Smooth muscle cell (in vitro differentiated cells): ENCODE data around the gene STAU1. TPM values are rescaled to one million over a fixed set of nuclear protein-coding genes. Genes with fewer than 3 reads are reported as not detected.

Experiments used
- DNase-seq: peaks from one replicate; lab custom pipeline; 2025; ENCODE audit not compliant: unreplicated experiment; lab: John Stamatoyannopoulos, UW
- H2AFZ ChIP-seq: fragments of 200-600 bp; sonication (generic); 2 replicates; pipeline ENCODE4 v1.6.0; 2016; ENCODE audit warnings: antibody characterized with exemption, low read depth, mild to moderate bottlenecking
- H3F3A ChIP-seq: fragments of 200-600 bp; sonication (generic); 2 replicates; pipeline ENCODE4 v1.6.0; 2017; ENCODE audit warnings: antibody characterized with exemption, low read depth
- H3K27ac ChIP-seq: fragments of 200-600 bp; sonication (generic); 2 replicates; pipeline ENCODE4 v1.5.1; 2016; ENCODE audit warnings: low read depth, mild to moderate bottlenecking
- H3K27me3 ChIP-seq: fragments of 200-600 bp; sonication (generic); 2 replicates; pipeline ENCODE4 v1.6.1; 2016; ENCODE audit warnings: low read depth, mild to moderate bottlenecking
- H3K36me3 ChIP-seq: fragments of 200-600 bp; sonication (generic); 2 replicates; pipeline ENCODE4 v1.5.1; 2016; ENCODE audit warnings: low read depth
- H3K4me1 ChIP-seq: fragments of 200-600 bp; sonication (generic); 2 replicates; pipeline ENCODE4 v1.5.1; 2016; ENCODE audit warnings: low read depth
- H3K4me2 ChIP-seq: fragments of 200-600 bp; sonication (generic); 2 replicates; pipeline ENCODE4 v1.6.0; 2016; ENCODE audit warnings: mild to moderate bottlenecking
- H3K4me3 ChIP-seq: fragments of 200-600 bp; sonication (generic); 2 replicates; pipeline ENCODE4 v1.5.1; 2016; ENCODE audit warnings: mild to moderate bottlenecking
- H3K79me2 ChIP-seq: fragments of 200-600 bp; sonication (generic); 2 replicates; pipeline ENCODE4 v1.6.0; 2016; ENCODE audit warnings: low read depth, mild to moderate bottlenecking
- H3K9ac ChIP-seq: fragments of 200-600 bp; sonication (generic); 2 replicates; pipeline ENCODE4 v1.6.0; 2016; ENCODE audit warnings: low read depth
- H3K9me3 ChIP-seq: fragments of 200-600 bp; sonication (generic); replicated peaks from 2 replicates; pipeline ENCODE4 v1.5.1; 2016; ENCODE audit warnings: low read depth
- H4K20me1 ChIP-seq: fragments of 200-600 bp; sonication (generic); 2 replicates; pipeline ENCODE4 v1.6.0; 2016; ENCODE audit warnings: low read depth
- WGBS: methylation state at CpG from one replicate; pipeline ENCODE4 v1.1.7; 2016; ENCODE audit warnings: low lambda C conversion rate; 5-methylcytosine and 5-hydroxymethylcytosine counted together
- polyA plus RNA-seq: library from polyadenylated mRNA; unstranded; fragments of >200 nt; fragmentation: Nextera tagmentation; extraction: Ambion mirVana; gene quantifications from 2 replicates; pipeline ENCODE4 v1.2.1, GENCODE V29; 2016
- total RNA-seq: library from RNA; depleted of rRNA; stranded (reverse); fragments of >200 nt; gene quantifications from 2 replicates; pipeline ENCODE4 v1.2.3, GENCODE V29; 2014
- TF ChIP-seq, protein P1 (sequence below): fragments of 200-600 bp; sonication (generic); IDR thresholded peaks from 2 replicates; pipeline ENCODE4 v1.5.1; 2017; ENCODE audit warnings: borderline replicate concordance, mild to moderate bottlenecking, antibody characterized with exemption; ENCODE audit not compliant: insufficient read depth, poor library complexity, severe bottlenecking

STAU1 gene
- total and polyA plus RNA-seq, 2 experiments from 2014 or later: 42.2 to 45.1 TPM

DNA sequence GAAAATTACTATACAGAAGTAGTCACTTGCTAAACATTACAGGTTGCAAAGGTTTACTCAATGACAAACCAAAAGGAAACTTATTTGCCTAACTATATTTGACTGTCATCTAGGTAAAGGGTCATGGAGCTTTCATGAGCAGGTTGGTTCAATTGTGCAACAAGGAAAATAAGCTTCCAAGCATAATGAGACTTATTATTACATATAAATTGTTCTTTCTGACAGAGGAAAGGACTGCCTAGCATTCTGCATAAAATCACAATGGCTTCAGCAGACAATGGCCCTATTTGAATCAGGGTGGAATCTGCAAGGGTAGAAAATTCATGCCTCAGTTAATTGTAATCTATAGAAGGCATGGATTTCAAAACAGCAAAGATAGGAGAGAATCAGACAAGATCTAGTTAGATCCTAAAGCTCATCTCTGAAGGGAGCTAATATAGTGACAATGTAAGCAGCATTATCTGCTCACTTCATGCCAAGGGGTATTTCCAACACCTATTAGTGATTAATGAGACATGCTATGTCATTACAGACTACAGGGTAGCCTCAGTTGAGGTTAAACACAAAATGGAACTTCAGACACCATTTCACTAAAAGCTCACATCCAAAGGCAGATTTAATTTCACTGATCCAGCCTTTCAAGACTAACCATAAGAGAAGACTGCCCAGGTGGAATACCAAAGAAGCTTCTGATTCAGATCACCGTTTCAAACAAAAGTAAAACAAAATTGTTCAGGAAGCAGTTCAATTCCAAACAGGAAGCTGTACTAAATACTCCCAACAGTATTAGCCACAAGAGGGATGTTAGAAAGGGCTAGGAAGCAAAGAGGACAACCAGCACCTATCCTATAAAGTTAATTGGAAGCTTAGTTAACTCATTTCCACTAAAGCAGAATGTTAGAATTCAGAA, 8.5 kb downstream of the STAU1 start:
- H3K27me3 ChIP-seq: no peaks in the 10 kb centered on the region
- TF ChIP-seq, protein P1, sequence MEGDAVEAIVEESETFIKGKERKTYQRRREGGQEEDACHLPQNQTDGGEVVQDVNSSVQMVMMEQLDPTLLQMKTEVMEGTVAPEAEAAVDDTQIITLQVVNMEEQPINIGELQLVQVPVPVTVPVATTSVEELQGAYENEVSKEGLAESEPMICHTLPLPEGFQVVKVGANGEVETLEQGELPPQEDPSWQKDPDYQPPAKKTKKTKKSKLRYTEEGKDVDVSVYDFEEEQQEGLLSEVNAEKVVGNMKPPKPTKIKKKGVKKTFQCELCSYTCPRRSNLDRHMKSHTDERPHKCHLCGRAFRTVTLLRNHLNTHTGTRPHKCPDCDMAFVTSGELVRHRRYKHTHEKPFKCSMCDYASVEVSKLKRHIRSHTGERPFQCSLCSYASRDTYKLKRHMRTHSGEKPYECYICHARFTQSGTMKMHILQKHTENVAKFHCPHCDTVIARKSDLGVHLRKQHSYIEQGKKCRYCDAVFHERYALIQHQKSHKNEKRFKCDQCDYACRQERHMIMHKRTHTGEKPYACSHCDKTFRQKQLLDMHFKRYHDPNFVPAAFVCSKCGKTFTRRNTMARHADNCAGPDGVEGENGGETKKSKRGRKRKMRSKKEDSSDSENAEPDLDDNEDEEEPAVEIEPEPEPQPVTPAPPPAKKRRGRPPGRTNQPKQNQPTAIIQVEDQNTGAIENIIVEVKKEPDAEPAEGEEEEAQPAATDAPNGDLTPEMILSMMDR: no peak
- 89% methylated on average over 1 of the region's 1 CpG for WGBS
- H3K4me1 ChIP-seq: no peaks in the 10 kb centered on the region
- H2AFZ ChIP-seq: no peak overlapping the region
- H3F3A ChIP-seq: no peaks in the 10 kb centered on the region
- no peak overlapping the region for H3K4me3 ChIP-seq
- H3K9ac ChIP-seq: no peak overlapping the region
- no peak overlapping the region for H3K27ac ChIP-seq
- H4K20me1 ChIP-seq: peaks cover 94% of the 10 kb centered on the region
- no peaks in the 10 kb centered on the region for H3K9me3 ChIP-seq
- H3K4me2 ChIP-seq: no peak overlapping the region
- H3K36me3 ChIP-seq: no peaks in the 10 kb centered on the region
- peaks cover 96% of the 10 kb centered on the region for H3K79me2 ChIP-seq
- DNase-seq: no peak

DNA sequence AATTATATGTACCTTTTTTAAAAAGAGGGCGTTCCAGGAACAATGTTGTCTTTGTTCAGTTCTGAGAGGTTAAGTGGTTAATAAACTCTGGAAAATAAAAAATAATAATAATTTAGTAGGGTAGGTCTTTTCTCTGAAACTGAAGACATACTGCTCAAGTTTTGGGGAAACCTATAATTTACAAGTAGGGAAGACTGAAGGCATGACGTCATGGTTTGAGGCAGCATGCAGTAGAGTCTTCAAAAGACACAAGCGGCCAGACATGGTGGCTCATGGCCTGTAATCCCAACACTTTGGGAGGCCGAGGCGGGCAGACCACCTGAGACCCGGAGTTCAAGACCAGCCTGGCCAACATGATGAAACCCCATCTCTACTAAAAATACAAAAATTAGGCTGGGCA, 14.0 kb downstream of the STAU1 start:
- no peaks in the 10 kb centered on the region for H3K4me1 ChIP-seq
- no peaks in the 10 kb centered on the region for H3K27me3 ChIP-seq
- TF ChIP-seq, protein P1: no peak
- H3K9me3 ChIP-seq: no peaks in the 10 kb centered on the region
- no peak for DNase-seq
- H3K36me3 ChIP-seq: peaks cover 6% of the 10 kb centered on the region
- no peak overlapping the region for H2AFZ ChIP-seq
- H3K27ac ChIP-seq: no peak overlapping the region
- H3K9ac ChIP-seq: no peak overlapping the region
- H3K4me2 ChIP-seq: no peak overlapping the region
- 97% methylated on average over 6 of the region's 6 CpGs for WGBS
- H3K4me3 ChIP-seq: no peak overlapping the region
- peaks cover 93% of the 10 kb centered on the region for H4K20me1 ChIP-seq
- peaks cover 96% of the 10 kb centered on the region for H3K79me2 ChIP-seq
- H3F3A ChIP-seq: no peaks in the 10 kb centered on the region

DNA sequence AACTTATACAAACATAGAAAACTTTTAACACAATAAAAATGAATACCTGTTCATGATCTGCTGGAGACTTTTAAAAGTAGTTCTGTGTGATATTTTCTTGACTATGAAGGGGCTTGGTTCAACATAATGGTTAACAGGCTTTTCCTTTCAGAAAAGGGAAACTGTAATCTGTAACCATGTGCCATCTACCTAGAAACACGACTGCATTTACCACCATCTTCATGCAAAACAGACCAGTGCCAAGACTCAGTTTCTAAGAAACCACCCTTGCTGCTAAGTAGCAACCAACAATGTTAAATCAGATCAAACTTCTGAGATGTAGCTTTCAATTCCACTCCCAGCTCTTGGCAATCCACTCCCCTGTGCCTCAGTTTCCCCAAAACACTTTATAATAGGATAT, 15.7 kb downstream of the STAU1 start:
- WGBS: 88% methylated on average over 1 of the region's 1 CpG
- Histone ChIP-seq H3K27ac (no peak overlapping the region), H3K27me3 (no peaks in the 10 kb centered on the region), H3K79me2 (peaks cover 94% of the 10 kb centered on the region), H3K9me3 (no peaks in the 10 kb centered on the region), H3K9ac (no peak overlapping the region), H3K36me3 (peaks cover 6% of the 10 kb centered on the region), H4K20me1 (peaks cover 93% of the 10 kb centered on the region), H3K4me2 (no peak overlapping the region), H2AFZ (no peak overlapping the region), H3F3A (no peaks in the 10 kb centered on the region), H3K4me3 (no peak overlapping the region), H3K4me1 (no peaks in the 10 kb centered on the region)
- TF ChIP-seq, protein P1: no peak
- no peak for DNase-seq

DNA sequence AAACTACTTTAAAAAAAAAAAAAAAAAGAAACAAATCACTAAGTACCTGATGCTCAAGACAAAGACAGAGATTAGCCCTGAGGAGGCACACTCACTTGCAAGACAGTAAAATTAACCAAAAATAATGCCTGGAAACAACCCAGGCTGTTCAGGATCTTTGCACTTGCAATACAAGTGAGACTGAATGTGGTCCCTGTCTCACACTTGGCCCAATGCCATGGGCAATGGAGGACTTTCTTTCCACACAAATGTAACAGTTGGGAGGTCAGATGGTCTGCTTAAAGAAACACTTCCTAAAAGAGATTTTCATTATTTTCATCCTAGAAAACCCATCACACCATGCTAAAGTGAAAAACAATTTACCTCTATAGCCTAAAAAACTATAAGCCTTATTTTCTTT, 16.2 kb downstream of the STAU1 start:
- H4K20me1 ChIP-seq: peaks cover 93% of the 10 kb centered on the region
- H3K4me3 ChIP-seq: no peak overlapping the region
- H3K4me2 ChIP-seq: no peak overlapping the region
- H3F3A ChIP-seq: no peaks in the 10 kb centered on the region
- no peak overlapping the region for H2AFZ ChIP-seq
- H3K27me3 ChIP-seq: no peaks in the 10 kb centered on the region
- peaks cover 94% of the 10 kb centered on the region for H3K79me2 ChIP-seq
- no peaks in the 10 kb centered on the region for H3K9me3 ChIP-seq
- TF ChIP-seq, protein P1: no peak
- H3K27ac ChIP-seq: no peak overlapping the region
- H3K36me3 ChIP-seq: peaks cover 6% of the 10 kb centered on the region
- H3K4me1 ChIP-seq: no peaks in the 10 kb centered on the region
- no peak overlapping the region for H3K9ac ChIP-seq
- no peak for DNase-seq
